Gastrocnemius medialis (tissue), 4 donors: ENCODE results near the gene CFAP77.
A peak's percentile ranks its signal among the peaks of the same experiment; 100 is the strongest.

Source experiments
- POLR2A ChIP-seq, 2 donors: fragments of 450-650 bp; IDR thresholded peaks; one replicate each; pipeline ENCODE4 v1.6.1; 2017; ENCODE audit warnings: antibody characterized with exemption in 2 of 2, mild to moderate bottlenecking in 2 of 2, moderate library complexity in 2 of 2
- TF ChIP-seq, protein P1 (sequence below), 5 experiments: fragments of 450-650 bp in 3 of 5; fragments of 200-600 bp in 2 of 5; sonication (generic) in 2 of 5; IDR thresholded peaks in 4 of 5; conservative IDR thresholded peaks in 1 of 5; 1 replicate in 4 of 5; 2 replicates in 1 of 5; pipeline ENCODE4 v1.5.1; 2016 to 2019; ENCODE audit warnings: antibody characterized with exemption in 5 of 5, mild to moderate bottlenecking in 3 of 5, moderate library complexity in 3 of 5

DNA sequence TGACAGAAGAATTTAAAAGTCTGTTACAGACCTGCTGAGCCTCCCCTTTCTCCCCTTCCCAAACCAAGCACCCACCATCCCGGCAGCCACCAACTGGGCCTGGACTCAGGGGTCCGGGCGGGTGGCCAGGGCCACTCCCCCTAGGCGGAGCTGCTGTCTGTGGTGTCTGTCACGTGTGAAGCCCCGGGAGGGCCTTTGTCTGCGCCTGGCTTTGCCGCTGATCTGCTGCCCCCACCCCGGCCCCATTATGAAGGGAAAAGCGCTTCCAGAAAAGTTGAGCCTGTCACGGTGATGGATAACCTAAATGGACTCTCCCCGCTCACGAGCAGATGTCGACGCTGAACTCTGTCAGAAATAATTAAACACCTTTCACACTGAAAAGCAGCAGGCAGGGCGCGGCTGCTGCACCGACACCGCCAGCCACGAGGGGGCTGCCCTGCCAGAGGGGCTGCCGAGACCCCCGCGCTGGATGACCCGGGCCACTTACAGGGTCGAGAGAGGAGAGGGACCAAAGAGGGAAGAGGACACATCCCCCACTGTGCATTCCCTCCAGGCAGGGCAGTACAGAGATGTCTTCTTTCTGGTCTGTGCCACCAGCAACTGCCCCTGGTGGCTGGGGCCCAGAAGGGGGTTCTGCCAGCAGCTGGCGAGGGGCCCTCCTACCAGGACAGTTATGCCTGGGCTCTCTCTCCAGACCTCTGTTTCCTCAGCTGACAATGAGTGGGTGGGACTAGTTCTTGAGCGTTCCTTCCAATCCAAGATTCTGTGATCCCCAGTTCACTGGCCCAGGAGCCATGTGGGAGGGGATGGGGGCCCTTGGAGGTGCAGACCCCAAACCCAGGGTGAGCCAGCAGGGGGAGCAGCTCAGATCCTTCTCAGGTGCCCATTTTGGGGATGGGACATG, 136.4 kb downstream of the CFAP77 start:
- no peak for TF ChIP-seq POLR2A (IDR thresholded peaks at IDR 0.05)
- TF ChIP-seq, protein P1, sequence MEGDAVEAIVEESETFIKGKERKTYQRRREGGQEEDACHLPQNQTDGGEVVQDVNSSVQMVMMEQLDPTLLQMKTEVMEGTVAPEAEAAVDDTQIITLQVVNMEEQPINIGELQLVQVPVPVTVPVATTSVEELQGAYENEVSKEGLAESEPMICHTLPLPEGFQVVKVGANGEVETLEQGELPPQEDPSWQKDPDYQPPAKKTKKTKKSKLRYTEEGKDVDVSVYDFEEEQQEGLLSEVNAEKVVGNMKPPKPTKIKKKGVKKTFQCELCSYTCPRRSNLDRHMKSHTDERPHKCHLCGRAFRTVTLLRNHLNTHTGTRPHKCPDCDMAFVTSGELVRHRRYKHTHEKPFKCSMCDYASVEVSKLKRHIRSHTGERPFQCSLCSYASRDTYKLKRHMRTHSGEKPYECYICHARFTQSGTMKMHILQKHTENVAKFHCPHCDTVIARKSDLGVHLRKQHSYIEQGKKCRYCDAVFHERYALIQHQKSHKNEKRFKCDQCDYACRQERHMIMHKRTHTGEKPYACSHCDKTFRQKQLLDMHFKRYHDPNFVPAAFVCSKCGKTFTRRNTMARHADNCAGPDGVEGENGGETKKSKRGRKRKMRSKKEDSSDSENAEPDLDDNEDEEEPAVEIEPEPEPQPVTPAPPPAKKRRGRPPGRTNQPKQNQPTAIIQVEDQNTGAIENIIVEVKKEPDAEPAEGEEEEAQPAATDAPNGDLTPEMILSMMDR (IDR thresholded peaks at IDR 0.05 in 4 of 5, conservative IDR thresholded peaks at IDR 0.05 in 1 of 5), result peak in 1 of 5 experiments; percentile 7
